HEK293 (cell line): Measurements from ENCODE around the gene CD84.
"Not testable (repeated sequence)": the region's sequence is repeated elsewhere in the genome, so short reads cannot be mapped to it uniquely, and the experiment has no call there.

Experiments
- CTCF ChIA-PET: fragments of 350-600 bp; formaldehyde crosslinking; extraction: SDS; loops from one replicate; lab custom pipeline; 2021; ENCODE audit warnings: antibody characterized with exemption; lab: Yijun Ruan, JAX
- POLR2A ChIA-PET: fragments of 300-600 bp; formaldehyde crosslinking; extraction: SDS; loops from one replicate; lab custom pipeline; 2020; ENCODE audit warnings: antibody characterized with exemption, inconsistent platforms; lab: Yijun Ruan, JAX
- H3K27ac ChIP-seq: fragments of 200-500 bp; sonication (Bioruptor generic); 2 replicates; pipeline ENCODE4 v1.5.1; 2014; ENCODE audit warnings: low read depth, low read length, control low read depth, inconsistent platforms; ENCODE audit errors: extremely low read depth
- H3K36me3 ChIP-seq, 2 experiments: fragments of 200-500 bp in 1 of 2; sonication (Bioruptor generic) in 1 of 2; 1 replicate in 1 of 2; 2 replicates in 1 of 2; pipeline ENCODE4 v1.5.1; 2014 to 2017; ENCODE audit warnings: inconsistent platforms in 2 of 2, low read length in 2 of 2; ENCODE audit not compliant: control insufficient read depth in 2 of 2, insufficient read depth in 1 of 2
- H3K4me1 ChIP-seq: fragments of 200-500 bp; sonication (Bioruptor generic); 2 replicates; pipeline ENCODE4 v1.5.1; 2014; ENCODE audit warnings: mild to moderate bottlenecking, low read length, inconsistent platforms; ENCODE audit not compliant: control insufficient read depth, insufficient read depth
- H3K4me3 ChIP-seq: 2 replicates; pipeline ENCODE4 v1.5.1; 2011; ENCODE audit warnings: low read depth, mild to moderate bottlenecking, control low read depth, low read length, moderate library complexity
- H3K9me3 ChIP-seq: fragments of 200-500 bp; sonication (Bioruptor generic); 2 replicates; pipeline ENCODE4 v1.5.1; 2014; ENCODE audit warnings: low read depth, low read length, inconsistent platforms; ENCODE audit not compliant: control insufficient read depth, insufficient read depth
- KLF17 ChIP-seq: fragments of 450-650 bp; formaldehyde crosslinking; IDR thresholded peaks from 2 replicates; pipeline ENCODE4 v1.5.1; 2016; ENCODE audit warnings: missing biosample characterization, missing genetic modification characterization
- KLF7 ChIP-seq: fragments of 450-650 bp; formaldehyde crosslinking; IDR thresholded peaks from 2 replicates; pipeline ENCODE4 v1.5.1; 2016; ENCODE audit warnings: missing biosample characterization, missing genetic modification characterization, borderline replicate concordance
- MYNN ChIP-seq: fragments of 450-650 bp; formaldehyde crosslinking; IDR thresholded peaks from 2 replicates; pipeline ENCODE4 v1.5.1; 2016; ENCODE audit warnings: missing biosample characterization, missing genetic modification characterization, borderline replicate concordance
- PATZ1 ChIP-seq: fragments of 450-650 bp; formaldehyde crosslinking; IDR thresholded peaks from 2 replicates; pipeline ENCODE4 v1.5.1; 2016; ENCODE audit warnings: missing biosample characterization, missing genetic modification characterization
- PRDM6 ChIP-seq: fragments of 450-650 bp; formaldehyde crosslinking; IDR thresholded peaks from 2 replicates; pipeline ENCODE4 v1.5.1; 2017; ENCODE audit warnings: missing biosample characterization, missing genetic modification characterization
- YY1 ChIP-seq: fragments of 450-650 bp; formaldehyde crosslinking; IDR thresholded peaks from 2 replicates; pipeline ENCODE4 v1.5.1; 2018; ENCODE audit warnings: missing biosample characterization, missing genetic modification characterization
- ZBTB21 ChIP-seq: fragments of 450-650 bp; formaldehyde crosslinking; IDR thresholded peaks from 2 replicates; pipeline ENCODE4 v1.5.1; 2017; ENCODE audit warnings: missing biosample characterization, missing genetic modification characterization
- ZNF10 ChIP-seq: fragments of 450-650 bp; formaldehyde crosslinking; IDR thresholded peaks from 2 replicates; pipeline ENCODE4 v1.5.1; 2017; ENCODE audit warnings: missing biosample characterization, missing genetic modification characterization
- ZNF266 ChIP-seq: fragments of 450-650 bp; formaldehyde crosslinking; IDR thresholded peaks from 2 replicates; pipeline ENCODE4 v1.5.1; 2016; ENCODE audit warnings: missing biosample characterization, missing genetic modification characterization, low read depth
- ZNF274 ChIP-seq, 2 experiments: fragments of 200-500 bp in 1 of 2; fragments of 450-650 bp in 1 of 2; sonication (Bioruptor generic) in 1 of 2; formaldehyde crosslinking in 1 of 2; IDR thresholded peaks; 2 replicates each; pipeline versions ENCODE4 v1.5.1 to v1.6.1; 2014 to 2016; ENCODE audit warnings: borderline replicate concordance in 1 of 2, inconsistent platforms in 1 of 2, low read length in 1 of 2, missing biosample characterization in 1 of 2, missing genetic modification characterization in 1 of 2
- ZNF292 ChIP-seq: fragments of 450-650 bp; formaldehyde crosslinking; IDR thresholded peaks from 2 replicates; pipeline ENCODE4 v1.5.1; 2016; ENCODE audit warnings: low read depth, missing biosample characterization, missing genetic modification characterization, borderline replicate concordance
- ZNF701 ChIP-seq: fragments of 450-650 bp; formaldehyde crosslinking; IDR thresholded peaks from 2 replicates; pipeline ENCODE4 v1.5.1; 2016; ENCODE audit warnings: missing biosample characterization, missing genetic modification characterization
- ZNF785 ChIP-seq: fragments of 450-650 bp; formaldehyde crosslinking; IDR thresholded peaks from 2 replicates; pipeline ENCODE4 v1.5.1; 2016; ENCODE audit warnings: missing biosample characterization, missing genetic modification characterization
- ZNF792 ChIP-seq: fragments of 450-650 bp; formaldehyde crosslinking; IDR thresholded peaks from 2 replicates; pipeline ENCODE4 v1.5.1; 2016; ENCODE audit warnings: missing biosample characterization, missing genetic modification characterization

Gene CD84

GRCh38 chr1:160560806-160561205 is 18.5 kb downstream of the CD84 start:
- H3K4me3 ChIP-seq: no peak overlapping the region
- CTCF ChIA-PET: no interaction called here
- H3K36me3 ChIP-seq: no peaks in the 10 kb centered on the region
- TF ChIP-seq ZNF785 (tag by site-specific recombination) (no peak), MYNN (tag by site-specific recombination) (no peak), ZNF10 (tag by site-specific recombination) (no peak)
- H3K27ac ChIP-seq: no peak overlapping the region
- no peaks in the 10 kb centered on the region for H3K4me1 ChIP-seq
- POLR2A ChIA-PET: no interaction called here
- H3K9me3 ChIP-seq: no peaks in the 10 kb centered on the region

GRCh38 chr1:160560045-160560705 is 19.1 kb downstream of the CD84 start:
- TF ChIP-seq ZNF292 (tag by site-specific recombination) (no peak), KLF17 (no peak), ZNF266 (no peak), ZNF792 (tag by site-specific recombination) (no peak), PRDM6 (tag by site-specific recombination) (no peak), KLF7 (tag by site-specific recombination) (no peak), YY1 (tag by site-specific recombination) (no peak), PATZ1 (tag by site-specific recombination) (no peak), ZNF701 (tag by site-specific recombination) (no peak), ZBTB21 (no peak), ZNF274 (IDR thresholded peaks at IDR 0.05; ENCODE audit: low read length) (no peak), ZNF274 (tag by site-specific recombination; IDR thresholded peaks at IDR 0.05; ENCODE audit: borderline replicate concordance) (no peak), ZNF785 (tag by site-specific recombination) (no peak)
- TF ChIP-seq, all 188 proteins: peak for 0
- CTCF ChIA-PET: interaction anchor here (0.7 kb wide), 1 partner anchor 16 kb away, joined by 5 read pairs; no protein-coding TSS in a partner anchor
- Histone ChIP-seq H3K4me3 (no peak overlapping the region), H3K27ac (no peak overlapping the region), H3K4me1 (no peaks in the 10 kb centered on the region), H3K9me3 (no peaks in the 10 kb centered on the region), H3K36me3 (no peaks in the 10 kb centered on the region)
- POLR2A ChIA-PET: no interaction called here

GRCh38 chr1:160559437-160559836 is 19.9 kb downstream of the CD84 start:
- H3K4me3 ChIP-seq, POLR2A ChIA-PET, H3K9me3 ChIP-seq, H3K27ac ChIP-seq, H3K4me1 ChIP-seq, H3K36me3 ChIP-seq, CTCF ChIA-PET: not testable (repeated sequence)
